Measurements from ENCODE around the gene JPH2. TPM values are rescaled to one million over a fixed set of nuclear protein-coding genes. Genes with fewer than 3 reads are reported as not detected.

The JPH2 gene
- total and polyA plus RNA-seq, 10 of the 15 experiments (the other 5 are each of a cell fraction or from before 2014, with no cell fraction given), result 0.16 TPM; not detected in 9

GRCh38 chr20:44102582-44102981 is 84.4 kb downstream of the JPH2 start:
- no peaks in the 10 kb centered on the region; the same call in 2 of the 3 replicates for H3K9me3 ChIP-seq (replicated peaks; ENCODE audit: control insufficient read depth, insufficient read depth, low read length)
- in situ Hi-C loops (cut with MboI), result no loop called here
- no peak overlapping the region for H3K4me3 ChIP-seq
- RAD21 ChIA-PET (ENCODE audit: unreplicated experiment), result no interaction called here
- no peaks in the 10 kb centered on the region for H3K36me3 ChIP-seq (ENCODE audit: control insufficient read depth in 2 of 2, insufficient read depth in 2 of 2, low read length in 1 of 2)
- WGBS (ENCODE audit: insufficient coverage, insufficient replicate concordance, low lambda C conversion rate, missing lambda C conversion rate), result 52% methylated on average over 1 of the region's 1 CpG
- H3K27me3 ChIP-seq (replicated peaks in 1 of 2; ENCODE audit: control insufficient read depth in 2 of 2, insufficient read depth in 2 of 2, low read length in 1 of 2), result 0 out of 4 replicates have a peak, but pooled peaks cover 0 to 2% of the 10 kb centered on the region in 2 experiments
- H3K4me1 ChIP-seq (ENCODE audit: control insufficient read depth, insufficient read depth, low read length), result no peaks in the 10 kb centered on the region
- no peak overlapping the region for H3K4me2 ChIP-seq (ENCODE audit: control insufficient read depth, insufficient read depth)
- no peak overlapping the region for H2AFZ ChIP-seq (ENCODE audit: control insufficient read depth, low read depth, low read length)
- DNase-seq (ENCODE audit: low read depth, low spot score) (no peak), FAIRE-seq (no peak), ATAC-seq (no peak)
- intact Hi-C loops (cut with micrococcal nuclease; ENCODE audit: unreplicated experiment), result no loop called here
- SMC1A ChIA-PET (ENCODE audit: uncharacterized antibody, unreplicated experiment), result no interaction called here
- H3K27ac ChIP-seq (ENCODE audit: control insufficient read depth, insufficient read depth), result no peak overlapping the region
- H3K9ac ChIP-seq (ENCODE audit: control insufficient read depth, insufficient read depth, low read length), result no peak overlapping the region
- CTCF ChIA-PET, result interaction anchor here (0.7 kb wide), 1 partner anchor 654 kb away, joined by 3 read pairs; no protein-coding TSS in a partner anchor
- BruUV-seq (replicated peaks), result no TSS peak
- no peaks in the 10 kb centered on the region for H4K20me1 ChIP-seq (ENCODE audit: control insufficient read depth, insufficient read depth)
- no peaks in the 10 kb centered on the region for H3K79me2 ChIP-seq (ENCODE audit: control insufficient read depth, insufficient read depth, low read length)
- POLR2A ChIA-PET, result no interaction called here
- TF ChIP-seq RBBP5 (conservative IDR thresholded peaks at IDR 0.05) (no peak), USF1 (IDR thresholded peaks at IDR 0.05; ENCODE audit: borderline replicate concordance, extremely low read length, insufficient read depth, low read depth, low read length) (no peak), MYB (IDR thresholded peaks at IDR 0.05; ENCODE audit: borderline replicate concordance, low read depth, low read length) (no peak), CHD4 (IDR thresholded peaks at IDR 0.05) (no peak), RFX5 (IDR thresholded peaks at IDR 0.05; ENCODE audit: low read depth, low read length) (no peak), REST (IDR thresholded peaks at IDR 0.05; ENCODE audit: low read depth, low read length) (no peak), MAX (IDR thresholded peaks at IDR 0.05; ENCODE audit: low read depth, low read length) (no peak), BRCA1 (IDR thresholded peaks at IDR 0.05; ENCODE audit: low read depth, low read length) (no peak), NR2C1 (IDR thresholded peaks at IDR 0.05) (no peak), SRF (IDR thresholded peaks at IDR 0.05; ENCODE audit: low read depth in 2 of 2, low read length in 2 of 2) (no peak), ZNF592 (IDR thresholded peaks at IDR 0.05) (no peak), KDM1A (IDR thresholded peaks at IDR 0.05; ENCODE audit: borderline replicate concordance) (no peak), SIN3A (IDR thresholded peaks at IDR 0.05; ENCODE audit: low read depth, low read length) (no peak), NR2F1 (conservative IDR thresholded peaks at IDR 0.05) (no peak), NFYB (IDR thresholded peaks at IDR 0.05; ENCODE audit: insufficient read depth, low read depth, low read length) (no peak), ZNF24 (IDR thresholded peaks at IDR 0.05) (no peak)

Data from GM12878 (cell line).